Bronchial epithelial cell (primary cell): ENCODE data around the gene PPP2R5C. TPM values are rescaled to one million over a fixed set of nuclear protein-coding genes. Genes with fewer than 3 reads are reported as not detected.
"Not testable (repeated sequence)": the region's sequence is repeated elsewhere in the genome, so short reads cannot be mapped to it uniquely, and the experiment has no call there.

Experiments
- DNase-seq: peaks from one replicate; pipeline ENCODE4 v3.0.0-alpha.2; 2010; ENCODE audit warnings: low read depth
- FAIRE-seq: peaks from 2 replicates; lab custom pipeline; 2011; peaks lifted over from hg19 to GRCh38; lab: Jason Lieb, UNC
- H3K27me3 ChIP-seq: 2 replicates; pipeline ENCODE4 v1.5.1; 2011; ENCODE audit warnings: low read length; ENCODE audit not compliant: control insufficient read depth, insufficient read depth
- H3K36me3 ChIP-seq: 2 replicates; pipeline ENCODE4 v1.5.1; 2011; ENCODE audit warnings: low read length; ENCODE audit not compliant: control insufficient read depth, insufficient read depth
- H3K4me3 ChIP-seq: 2 replicates; pipeline ENCODE4 v1.5.1; 2011; ENCODE audit warnings: mild to moderate bottlenecking, low read depth, low read length, control low read depth
- CTCF ChIP-seq: IDR thresholded peaks from 2 replicates; pipeline ENCODE4 v1.5.1; 2011; ENCODE audit warnings: mild to moderate bottlenecking, moderate library complexity, low read length, control low read depth, inconsistent platforms; ENCODE audit not compliant: insufficient read depth, severe bottlenecking
- total RNA-seq: library from RNA; depleted of rRNA; stranded (reverse); fragments of >200 nt; gene quantifications from 2 replicates; pipeline ENCODE4 v1.2.1, GENCODE V29; 2014

The PPP2R5C gene
- total RNA-seq, 1 donor from 2014 or later, result 71.3 TPM

DNA sequence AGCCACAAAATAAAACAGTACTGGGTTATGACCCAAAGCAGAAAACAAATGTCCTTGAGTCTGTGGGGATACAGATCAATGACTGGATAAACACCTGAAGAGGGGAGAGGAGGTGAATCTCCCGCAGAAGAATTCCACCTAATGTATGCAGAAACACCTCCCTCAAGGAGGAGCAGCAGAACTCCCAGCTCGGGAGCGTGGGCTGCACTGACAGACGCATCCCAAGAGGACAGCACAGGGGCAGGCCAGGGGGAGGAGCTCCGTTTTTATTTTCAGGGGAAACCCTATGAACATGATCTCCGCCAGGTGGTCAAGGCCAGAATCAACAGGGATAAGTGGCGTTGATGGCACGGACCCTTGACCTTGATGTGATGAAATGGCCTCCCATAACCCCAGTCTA is 41.8 kb upstream of the PPP2R5C start:
- H3K36me3 ChIP-seq, result no peaks in the 10 kb centered on the region
- H3K4me3 ChIP-seq, result no peak overlapping the region
- TF ChIP-seq CTCF, result no peak
- no peak for DNase-seq
- no peaks in the 10 kb centered on the region for H3K27me3 ChIP-seq
- FAIRE-seq, result no peak

DNA sequence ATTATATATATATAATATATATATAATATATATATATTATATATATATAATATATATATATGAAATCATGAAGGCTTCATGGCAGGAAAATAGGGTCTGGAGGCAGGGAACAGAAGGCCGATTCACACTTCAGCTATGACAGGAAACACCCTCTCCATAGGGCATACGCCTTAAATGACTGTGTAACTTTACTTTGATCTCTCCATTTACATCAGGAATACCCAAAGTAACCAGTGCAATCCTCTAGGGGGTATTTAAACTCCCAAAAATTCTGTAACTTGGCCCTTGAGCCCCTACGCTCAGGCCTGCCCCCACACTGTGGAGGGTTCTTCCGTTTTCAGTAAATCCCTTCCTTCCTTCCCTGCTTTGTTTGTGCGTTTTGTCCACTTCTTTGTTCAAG is 40.4 kb upstream of the PPP2R5C start:
- DNase-seq (no peak), FAIRE-seq (no peak)
- Histone ChIP-seq H3K36me3 (no peaks in the 10 kb centered on the region), H3K27me3 (no peaks in the 10 kb centered on the region), H3K4me3 (no peak overlapping the region)
- no peak for TF ChIP-seq CTCF

GRCh38 chr14:101721951-101722661 is 39.4 kb upstream of the PPP2R5C start:
- no peak for TF ChIP-seq CTCF
- Histone ChIP-seq H3K4me3 (no peak overlapping the region), H3K27me3 (no peaks in the 10 kb centered on the region), H3K36me3 (no peaks in the 10 kb centered on the region)
- no peak for FAIRE-seq
- DNase-seq, result no peak

DNA sequence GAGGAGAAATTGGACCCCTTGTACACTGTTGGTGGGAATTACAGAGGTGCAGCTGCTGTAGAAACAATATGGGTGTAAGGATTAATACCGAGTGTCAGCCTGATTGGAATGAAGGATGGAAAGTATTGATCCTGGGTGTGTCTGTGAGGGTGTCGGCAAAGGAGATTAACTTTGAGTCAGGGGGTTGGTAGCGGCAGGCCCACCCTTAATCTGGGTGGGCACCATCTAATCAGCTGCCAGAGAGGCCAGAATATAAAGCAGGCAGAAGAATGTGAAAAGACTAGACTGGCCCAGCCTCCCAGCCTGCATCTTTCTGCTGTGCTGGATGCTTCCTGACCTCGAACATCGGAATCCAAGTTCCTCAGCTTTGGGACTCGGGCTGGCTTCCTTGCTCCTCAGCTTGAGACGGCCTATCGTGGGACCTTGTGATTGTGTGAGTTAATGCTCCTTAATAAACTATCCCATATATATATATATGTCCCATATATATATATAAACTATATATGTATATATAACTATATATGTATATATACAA is 38.4 kb upstream of the PPP2R5C start:
- DNase-seq (no peak), FAIRE-seq (no peak)
- H3K4me3 ChIP-seq, result no peak overlapping the region
- TF ChIP-seq CTCF, result no peak
- no peaks in the 10 kb centered on the region for H3K27me3 ChIP-seq
- no peaks in the 10 kb centered on the region for H3K36me3 ChIP-seq

DNA sequence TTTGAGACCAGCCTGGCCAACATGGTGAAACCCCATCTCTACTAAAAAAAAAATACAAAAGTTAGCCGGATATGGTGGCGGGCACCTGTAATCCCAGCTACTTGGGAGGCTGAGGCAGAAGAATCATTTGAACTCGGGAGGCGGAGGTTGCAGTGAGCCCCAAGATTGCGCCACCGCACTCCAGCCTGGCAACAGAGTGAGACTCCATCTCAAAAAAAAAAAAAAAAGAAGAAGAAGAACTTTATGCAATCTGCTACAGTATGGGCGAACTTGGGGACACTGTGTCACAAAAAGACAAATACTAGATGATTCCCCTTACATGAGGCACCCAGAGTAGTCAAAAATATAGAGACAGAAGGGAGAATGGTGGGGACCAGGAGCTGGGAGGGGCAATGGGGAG is 35.9 kb upstream of the PPP2R5C start:
- not testable (repeated sequence) for DNase-seq, H3K4me3 ChIP-seq, FAIRE-seq, H3K36me3 ChIP-seq, H3K27me3 ChIP-seq

DNA sequence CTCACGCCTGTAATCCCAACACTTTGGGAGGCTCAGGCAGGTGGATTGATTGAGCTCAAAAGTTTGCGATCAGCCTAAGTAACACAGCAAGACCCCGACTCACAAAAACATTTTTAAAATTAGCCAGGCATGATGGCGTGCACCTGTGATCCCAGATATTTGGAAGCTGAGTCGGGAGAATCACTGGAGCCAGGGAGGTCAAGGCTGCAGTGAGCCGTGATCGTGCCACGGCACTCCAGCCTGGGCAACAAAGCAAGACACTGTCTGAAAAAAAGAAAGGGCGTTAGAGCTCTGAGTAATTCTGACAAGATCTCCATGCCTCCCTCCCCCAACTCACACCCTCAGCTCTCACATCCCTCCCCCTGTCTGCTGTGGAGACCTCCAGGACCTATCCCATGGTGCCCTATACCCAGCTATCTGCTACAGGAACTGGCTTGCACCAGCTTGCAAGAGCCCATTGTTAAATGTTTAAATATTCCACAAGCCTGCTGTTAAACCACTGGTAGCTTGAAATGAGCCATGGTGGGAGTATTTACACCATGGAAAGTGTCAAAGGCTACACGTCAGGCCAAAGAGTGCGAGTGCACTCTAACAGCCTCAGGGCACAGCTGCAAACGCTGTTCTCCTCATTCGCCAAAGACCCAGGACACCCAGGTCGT is 35.1 kb upstream of the PPP2R5C start:
- no peak for DNase-seq
- Histone ChIP-seq H3K4me3 (no peak overlapping the region), H3K36me3 (no peaks in the 10 kb centered on the region), H3K27me3 (no peaks in the 10 kb centered on the region)
- FAIRE-seq, result no peak
- TF ChIP-seq CTCF, result no peak
